ENCODE results near the gene FDXR. TPM values are rescaled to one million over a fixed set of nuclear protein-coding genes. Genes with fewer than 3 reads are reported as not detected.

The FDXR gene, protein sequence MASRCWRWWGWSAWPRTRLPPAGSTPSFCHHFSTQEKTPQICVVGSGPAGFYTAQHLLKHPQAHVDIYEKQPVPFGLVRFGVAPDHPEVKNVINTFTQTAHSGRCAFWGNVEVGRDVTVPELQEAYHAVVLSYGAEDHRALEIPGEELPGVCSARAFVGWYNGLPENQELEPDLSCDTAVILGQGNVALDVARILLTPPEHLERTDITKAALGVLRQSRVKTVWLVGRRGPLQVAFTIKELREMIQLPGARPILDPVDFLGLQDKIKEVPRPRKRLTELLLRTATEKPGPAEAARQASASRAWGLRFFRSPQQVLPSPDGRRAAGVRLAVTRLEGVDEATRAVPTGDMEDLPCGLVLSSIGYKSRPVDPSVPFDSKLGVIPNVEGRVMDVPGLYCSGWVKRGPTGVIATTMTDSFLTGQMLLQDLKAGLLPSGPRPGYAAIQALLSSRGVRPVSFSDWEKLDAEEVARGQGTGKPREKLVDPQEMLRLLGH
- 39.7 and 43.2 TPM in 2 replicates for total RNA-seq (2021)
- long read RNA-seq, transcript FDXR-214 (12 exons, 1,827 nt) = minor isoform, 5 of 576 reads
- long read RNA-seq, transcript FDXR-202 (13 exons, 1,809 nt) = minor isoform, 6 of 576 reads
- long read RNA-seq, transcript FDXR-201 (12 exons, 1,875 nt) = major isoform, 413 of 576 reads
- long read RNA-seq, transcript FDXR-217 (12 exons, 1,766 nt) = minor isoform, 7 of 576 reads
- long read RNA-seq, partial matches to known transcripts = 7 of 576 reads
- long read RNA-seq, other reads (novel, unspliced or antisense) = 131 of 576 reads

DNA sequence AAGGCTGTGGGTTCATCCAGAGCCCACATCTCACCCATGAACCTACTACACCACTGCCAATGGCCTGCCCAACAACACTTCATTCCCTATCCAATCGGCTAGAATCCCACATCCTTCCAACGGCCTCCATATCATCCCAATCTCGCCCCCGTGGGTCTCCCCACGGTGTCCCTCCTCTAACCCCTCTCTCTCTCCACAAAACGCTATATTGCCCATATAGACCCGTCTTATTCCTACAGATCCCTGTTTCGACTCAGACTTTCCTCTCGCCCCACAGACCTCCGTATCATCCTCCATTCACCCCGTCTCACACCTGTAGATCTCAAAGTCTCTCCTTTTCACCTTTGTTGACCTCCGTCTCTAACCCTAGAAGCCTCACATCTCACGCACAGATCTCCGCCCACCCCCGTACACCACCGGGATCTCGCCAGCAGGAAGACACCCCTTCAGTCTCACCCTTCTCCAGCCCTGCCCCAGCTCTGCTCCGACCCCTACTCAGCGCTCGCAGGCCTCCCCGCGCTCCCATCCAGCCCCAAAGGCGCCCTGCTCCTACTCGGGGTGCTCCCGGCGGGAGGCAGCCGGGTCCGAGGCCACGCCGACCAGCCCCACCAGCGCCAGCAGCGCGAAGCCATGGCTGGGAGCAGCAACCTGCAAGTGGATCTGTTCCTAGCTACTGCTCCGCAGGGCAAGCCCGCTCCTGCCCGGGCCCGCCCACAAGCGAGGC lies at the start of gene FDXR:
TSS of gene FDXR (minus strand) at position 682 of the 724 bp plus-strand sequence. CDS start at position 632, 50 bp downstream.
- Histone ChIP-seq H4K91ac (ENCODE audit: insufficient read length, low read depth, low read length) (no peak within 1 kb of the TSS), H3K23me2 (ENCODE audit: insufficient read length, low read depth, low read length, poor library complexity, severe bottlenecking) (peaks cover 12% of the 10 kb centered on the region), H3K9ac (ENCODE audit: extremely low read depth, insufficient read length, low read length) (peak within 1 kb of the TSS; percentile 98), H2AFZ (ENCODE audit: low read length) (no peak within 1 kb of the TSS), H3K4ac (ENCODE audit: low read depth, low read length) (no peak within 1 kb of the TSS; the same call in 1 of the 2 replicates), H4K5ac (ENCODE audit: insufficient read length, low read depth, low read length) (no peak within 1 kb of the TSS), H3K27ac (ENCODE audit: insufficient read length, low read depth, low read length) (no peak within 1 kb of the TSS), H2BK15ac (ENCODE audit: low read depth, low read length) (no peak within 1 kb of the TSS), H3K4me2 (ENCODE audit: insufficient read depth, insufficient read length, low read length) (peak within 1 kb of the TSS; percentile 91), H2BK12ac (ENCODE audit: insufficient read length, low read depth, low read length) (no peak within 1 kb of the TSS), H3K14ac (ENCODE audit: insufficient read depth, low read length) (peak within 1 kb of the TSS; percentile 99), H3K23ac (ENCODE audit: insufficient read length, low read depth, low read length) (no peak within 1 kb of the TSS), H2BK5ac (ENCODE audit: insufficient read length, low read length) (no peak within 1 kb of the TSS), H3K18ac (ENCODE audit: insufficient read length, low read depth, low read length) (peak within 1 kb of the TSS; percentile 98), H4K8ac (replicated peaks; ENCODE audit: insufficient read length, low read depth, low read length) (no peak within 1 kb of the TSS), H3K79me2 (ENCODE audit: insufficient read depth, low read length) (no peaks in the 10 kb centered on the region), H3K27me3 (ENCODE audit: insufficient read depth, low read length) (no peaks in the 10 kb centered on the region), H4K20me1 (ENCODE audit: control insufficient read depth, insufficient read depth, insufficient read length) (no peaks in the 10 kb centered on the region), H3T11ph (ENCODE audit: low read length) (no peak within 1 kb of the TSS), H3K79me1 (ENCODE audit: insufficient read depth, low read depth, low read length, poor library complexity, severe bottlenecking) (no peaks in the 10 kb centered on the region), H2BK120ac (ENCODE audit: low read depth, low read length, poor library complexity, severe bottlenecking) (no peak within 1 kb of the TSS), H3K9me3 (ENCODE audit: control insufficient read depth, low read depth, low read length) (no peaks in the 10 kb centered on the region), H3K56ac (ENCODE audit: insufficient read length, low read depth, low read length) (no peak within 1 kb of the TSS), H3K4me1 (ENCODE audit: insufficient read depth, low read length) (0 out of 2 replicates have a peak, but pooled peaks cover 2% of the 10 kb centered on the region), H2BK20ac (ENCODE audit: low read depth, low read length, poor library complexity, severe bottlenecking) (no peak within 1 kb of the TSS), H2AK5ac (ENCODE audit: insufficient read length, low read length) (no peak within 1 kb of the TSS)
- H3K27me3 Mint-ChIP-seq (ENCODE audit: low read depth) = no peaks in the 10 kb centered on the region; the same call in 1 of the 2 replicates
- TF ChIP-seq, protein P1, sequence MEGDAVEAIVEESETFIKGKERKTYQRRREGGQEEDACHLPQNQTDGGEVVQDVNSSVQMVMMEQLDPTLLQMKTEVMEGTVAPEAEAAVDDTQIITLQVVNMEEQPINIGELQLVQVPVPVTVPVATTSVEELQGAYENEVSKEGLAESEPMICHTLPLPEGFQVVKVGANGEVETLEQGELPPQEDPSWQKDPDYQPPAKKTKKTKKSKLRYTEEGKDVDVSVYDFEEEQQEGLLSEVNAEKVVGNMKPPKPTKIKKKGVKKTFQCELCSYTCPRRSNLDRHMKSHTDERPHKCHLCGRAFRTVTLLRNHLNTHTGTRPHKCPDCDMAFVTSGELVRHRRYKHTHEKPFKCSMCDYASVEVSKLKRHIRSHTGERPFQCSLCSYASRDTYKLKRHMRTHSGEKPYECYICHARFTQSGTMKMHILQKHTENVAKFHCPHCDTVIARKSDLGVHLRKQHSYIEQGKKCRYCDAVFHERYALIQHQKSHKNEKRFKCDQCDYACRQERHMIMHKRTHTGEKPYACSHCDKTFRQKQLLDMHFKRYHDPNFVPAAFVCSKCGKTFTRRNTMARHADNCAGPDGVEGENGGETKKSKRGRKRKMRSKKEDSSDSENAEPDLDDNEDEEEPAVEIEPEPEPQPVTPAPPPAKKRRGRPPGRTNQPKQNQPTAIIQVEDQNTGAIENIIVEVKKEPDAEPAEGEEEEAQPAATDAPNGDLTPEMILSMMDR (conservative IDR thresholded peaks at IDR 0.05) = no peak
- H3K27ac Mint-ChIP-seq = peak within 1 kb of the TSS; percentile 95 to 99 (median 98)
- no peaks in the 10 kb centered on the region for H3K9me3 Mint-ChIP-seq
- WGBS (ENCODE audit: extremely low coverage, insufficient read length, low lambda C conversion rate) = no CpG with 5 or more reads among the region's 38 CpGs
- peak within 1 kb of the TSS; percentile 85 to 87 for H3K4me3 Mint-ChIP-seq
- H3K4me1 Mint-ChIP-seq = peaks cover 26 to 38% of the 10 kb centered on the region in 2 experiments
- no peak for DNase-seq
- peaks cover 0 to 17% (median 13%) of the 10 kb centered on the region in 3 experiments; a peak in 4 of 7 replicates for H3K36me3 Mint-ChIP-seq (ENCODE audit: insufficient read depth in 1 of 3, low read depth in 3 of 3)

All from H9 (cell line).